Activated CD4-positive, alpha-beta T cell treated with anti-CD3 and anti-CD28 coated beads, Interleukin-2, amount 50 U/mL, for 1 hour (primary cell): ENCODE measurements around the gene NBPF9.
"Not testable (repeated sequence)": the region's sequence is repeated elsewhere in the genome, so short reads cannot be mapped to it uniquely, and the experiment has no call there.

Source experiments
- DNase-seq: peaks from one replicate; pipeline ENCODE4 v3.0.0-alpha.2; 2020

NBPF9 gene

GRCh38 chr1:149013513-149013912, 89.8 kb downstream of the NBPF9 start:
- not testable (repeated sequence) for DNase-seq

- DNase-seq, result not testable (repeated sequence)
Measured at GRCh38 chr1:149012599-149012998, 90.8 kb downstream of the NBPF9 start.

- DNase-seq, result not testable (repeated sequence)
Measured at GRCh38 chr1:149009761-149010160, 93.6 kb downstream of the NBPF9 start.

- not testable (repeated sequence) for DNase-seq
Measured at GRCh38 chr1:149008769-149009168, 94.6 kb downstream of the NBPF9 start.

- not testable (repeated sequence) for DNase-seq
Measured at GRCh38 chr1:149008326-149008725, 95.0 kb downstream of the NBPF9 start.
